ENCODE data around the gene PTGER4. TPM values are rescaled to one million over a fixed set of nuclear protein-coding genes. Genes with fewer than 3 reads are reported as not detected.

Gene PTGER4
- total RNA-seq, 1 donor from 2014 or later = 73.3 TPM

- ChIA-PET CTCF (interaction anchor here (0.6 to 1.1 kb wide), 3 partner anchors 9 to 80 kb away, joined by 3 to 4 read pairs (median 3); no protein-coding TSS in a partner anchor), POLR2A (interaction anchor here (0.6 kb wide), 2 partner anchors 82 to 630 kb away, joined by 3 read pairs; no protein-coding TSS in a partner anchor)
- Mint-ChIP-seq H3K27me3 (no peaks in the 10 kb centered on the region), H3K27ac (no peak overlapping the region), H3K4me3 (no peak overlapping the region), H3K36me3 (ENCODE audit: low read depth) (peaks cover 27% of the 10 kb centered on the region), H3K9me3 (no peaks in the 10 kb centered on the region), H3K4me1 (peaks cover 35% of the 10 kb centered on the region)
- ATAC-seq (ENCODE audit: low read depth) = no peak
- DNase-seq = no peak
- TF ChIP-seq, protein P1, sequence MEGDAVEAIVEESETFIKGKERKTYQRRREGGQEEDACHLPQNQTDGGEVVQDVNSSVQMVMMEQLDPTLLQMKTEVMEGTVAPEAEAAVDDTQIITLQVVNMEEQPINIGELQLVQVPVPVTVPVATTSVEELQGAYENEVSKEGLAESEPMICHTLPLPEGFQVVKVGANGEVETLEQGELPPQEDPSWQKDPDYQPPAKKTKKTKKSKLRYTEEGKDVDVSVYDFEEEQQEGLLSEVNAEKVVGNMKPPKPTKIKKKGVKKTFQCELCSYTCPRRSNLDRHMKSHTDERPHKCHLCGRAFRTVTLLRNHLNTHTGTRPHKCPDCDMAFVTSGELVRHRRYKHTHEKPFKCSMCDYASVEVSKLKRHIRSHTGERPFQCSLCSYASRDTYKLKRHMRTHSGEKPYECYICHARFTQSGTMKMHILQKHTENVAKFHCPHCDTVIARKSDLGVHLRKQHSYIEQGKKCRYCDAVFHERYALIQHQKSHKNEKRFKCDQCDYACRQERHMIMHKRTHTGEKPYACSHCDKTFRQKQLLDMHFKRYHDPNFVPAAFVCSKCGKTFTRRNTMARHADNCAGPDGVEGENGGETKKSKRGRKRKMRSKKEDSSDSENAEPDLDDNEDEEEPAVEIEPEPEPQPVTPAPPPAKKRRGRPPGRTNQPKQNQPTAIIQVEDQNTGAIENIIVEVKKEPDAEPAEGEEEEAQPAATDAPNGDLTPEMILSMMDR (IDR thresholded peaks at IDR 0.05) = no peak
- intact Hi-C loops (cut with micrococcal nuclease) = loop anchor here (5.0 kb wide), 1 partner anchor 105 kb away; no protein-coding TSS in a partner anchor
Measured at GRCh38 chr5:40677456-40677855, 2.3 kb upstream of the PTGER4 start.

GRCh38 chr5:40678026-40678425 lies 1.7 kb upstream of the PTGER4 start:
- ChIA-PET POLR2A (interaction anchor here (0.6 kb wide), 2 partner anchors 630 to 1049 kb away, joined by 3 read pairs; no protein-coding TSS in a partner anchor), CTCF (interaction anchor here (1.1 kb wide), 1 partner anchor 46 kb away, joined by 3 read pairs; no protein-coding TSS in a partner anchor)
- H3K27me3 Mint-ChIP-seq = no peaks in the 10 kb centered on the region
- no peak overlapping the region for H3K27ac Mint-ChIP-seq
- no peaks in the 10 kb centered on the region for H3K9me3 Mint-ChIP-seq
- ATAC-seq (ENCODE audit: low read depth) (no peak), DNase-seq (no peak)
- peaks cover 32% of the 10 kb centered on the region for H3K36me3 Mint-ChIP-seq (ENCODE audit: low read depth)
- intact Hi-C loops (cut with micrococcal nuclease) = loop anchor here (2.0 to 5.0 kb wide), 2 partner anchors 61 to 106 kb away; no protein-coding TSS in a partner anchor
- H3K4me1 Mint-ChIP-seq = peaks cover 37% of the 10 kb centered on the region
- TF ChIP-seq, protein P1 (IDR thresholded peaks at IDR 0.05) = no peak
- peak overlapping the region; percentile 28 for H3K4me3 Mint-ChIP-seq

GRCh38 chr5:40678460-40679147 lies 1.1 kb upstream of the PTGER4 start:
- TF ChIP-seq, protein P1 (IDR thresholded peaks at IDR 0.05) = no peak
- peak overlapping the region; percentile 92 for H3K27ac Mint-ChIP-seq
- intact Hi-C loops (cut with micrococcal nuclease) = loop anchor here (1.0 to 5.0 kb wide), 11 partner anchors 25 to 454 kb away; partner anchors contain the start of gene TTC33
- CTCF ChIA-PET = interaction anchor here (0.7 kb wide), 1 partner anchor 8 kb away, joined by 3 read pairs; no protein-coding TSS in a partner anchor
- H3K4me3 Mint-ChIP-seq = peak overlapping the region; percentile 98
- ATAC-seq (ENCODE audit: low read depth) = no peak
- no peaks in the 10 kb centered on the region for H3K27me3 Mint-ChIP-seq
- POLR2A ChIA-PET = interaction anchor here (0.6 to 3.9 kb wide), 3 partner anchors 193 to 1050 kb away, joined by 3 to 32 read pairs (median 4); no protein-coding TSS in a partner anchor
- no peaks in the 10 kb centered on the region for H3K9me3 Mint-ChIP-seq
- peaks cover 42% of the 10 kb centered on the region for H3K4me1 Mint-ChIP-seq
- no peak for DNase-seq
- H3K36me3 Mint-ChIP-seq (ENCODE audit: low read depth) = peaks cover 38% of the 10 kb centered on the region

DNA sequence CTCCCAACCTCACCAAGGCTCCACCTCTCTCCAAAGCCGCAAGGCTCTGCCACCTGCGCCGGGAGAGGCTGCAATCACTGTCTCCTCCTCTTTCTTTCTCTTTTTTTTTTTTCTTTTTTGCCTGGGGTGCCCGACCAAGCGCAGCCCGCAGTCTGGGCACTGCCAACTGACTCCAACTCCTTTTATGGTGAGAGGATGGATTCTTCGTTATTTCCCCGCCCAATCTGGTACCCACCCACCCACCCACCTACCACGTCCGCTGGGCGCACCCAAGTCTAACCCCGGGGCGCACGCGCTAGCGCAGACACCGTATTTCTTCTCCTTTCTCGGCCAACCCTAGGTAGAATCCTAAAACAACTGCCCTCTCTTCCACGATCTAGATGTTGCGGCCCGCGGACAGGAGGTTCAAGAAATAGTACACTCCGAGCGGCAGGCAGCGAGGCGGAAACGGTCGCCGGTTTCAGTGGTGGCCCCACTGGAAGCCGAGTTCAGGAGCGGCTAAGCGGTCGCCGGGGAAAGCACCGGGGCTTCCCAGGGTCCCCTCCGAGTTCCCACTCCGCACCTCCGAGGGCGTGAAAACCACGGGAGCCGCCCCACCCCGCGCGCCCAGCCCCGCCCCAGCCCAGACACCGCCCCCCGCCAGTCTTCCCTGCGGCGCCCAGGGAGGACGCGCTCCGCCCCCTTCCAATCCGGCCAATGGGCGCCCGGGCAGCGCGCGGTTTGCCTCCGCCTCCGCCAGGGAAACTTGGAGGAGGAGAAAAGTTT lies 385 bp upstream of the PTGER4 start:
- TF ChIP-seq, protein P1 (IDR thresholded peaks at IDR 0.05) = no peak
- no peaks in the 10 kb centered on the region for H3K27me3 Mint-ChIP-seq
- no peaks in the 10 kb centered on the region for H3K9me3 Mint-ChIP-seq
- intact Hi-C loops (cut with micrococcal nuclease) = loop anchor here (1.0 to 5.0 kb wide), 11 partner anchors 26 to 455 kb away; partner anchors contain the start of gene TTC33
- peak overlapping the region; percentile 98 for H3K4me3 Mint-ChIP-seq
- DNase-seq = peak; percentile 79
- POLR2A ChIA-PET = interaction anchor here (0.7 to 3.9 kb wide), 18 partner anchors 9 to 486 kb away, joined by 3 to 32 read pairs (median 4); partner anchors contain the start of gene RPL37
- H3K36me3 Mint-ChIP-seq (ENCODE audit: low read depth) = peaks cover 44% of the 10 kb centered on the region
- H3K4me1 Mint-ChIP-seq = peaks cover 48% of the 10 kb centered on the region
- ATAC-seq (ENCODE audit: low read depth) = peak; percentile 74
- peak overlapping the region; percentile 92 for H3K27ac Mint-ChIP-seq
- CTCF ChIA-PET = interaction anchor here (0.7 to 4.9 kb wide), 4 partner anchors 9 to 731 kb away, joined by 3 to 20 read pairs (median 10); no protein-coding TSS in a partner anchor

All from activated B cell treated with CpG ODN at 0.5 μM for 24 hours (primary cell).